Lung (tissue), 12 donors: ENCODE data around the gene MAML3. TPM values are rescaled to one million over a fixed set of nuclear protein-coding genes. Genes with fewer than 3 reads are reported as not detected.

Source experiments
- ATAC-seq: fragments of 200-7000 bp; cut with Tn5 transposase; one replicate; pipeline ENCODE4 v1.9.1; 2020; ENCODE audit warnings: moderate number of reproducible peaks; ENCODE audit not compliant: insufficient read depth, low FRiP score
- DNase-seq, 3 donors: peaks; one replicate each; pipeline ENCODE4 v3.0.0-alpha.2; 2013 to 2017
- H3K27ac ChIP-seq, 2 donors: one replicate each; pipeline ENCODE4 v1.5.1; 2013; ENCODE audit warnings: mild to moderate bottlenecking in 2 of 2, moderate library complexity in 2 of 2, control low read depth in 1 of 2, inconsistent platforms in 1 of 2, low read depth in 1 of 2, low read length in 1 of 2
- H3K27me3 ChIP-seq, 3 donors: one replicate each; pipeline ENCODE4 v1.5.1; 2013; ENCODE audit warnings: low read length in 2 of 3; ENCODE audit not compliant: control insufficient read depth in 3 of 3, insufficient read depth in 3 of 3
- H3K36me3 ChIP-seq, 4 donors: one replicate each; pipeline ENCODE4 v1.5.1; 2013; ENCODE audit warnings: low read length in 4 of 4, mild to moderate bottlenecking in 1 of 4, moderate library complexity in 1 of 4; ENCODE audit not compliant: control insufficient read depth in 4 of 4, insufficient read depth in 4 of 4
- H3K4me1 ChIP-seq, 5 donors: one replicate each; pipeline ENCODE4 v1.5.1; 2013; ENCODE audit warnings: low read length in 5 of 5, mild to moderate bottlenecking in 2 of 5, moderate library complexity in 1 of 5; ENCODE audit not compliant: control insufficient read depth in 5 of 5, insufficient read depth in 5 of 5
- H3K4me3 ChIP-seq: one replicate; pipeline ENCODE4 v1.5.1; 2013; ENCODE audit warnings: mild to moderate bottlenecking, control low read depth, moderate library complexity
- H3K9ac ChIP-seq, 2 donors: one replicate each; pipeline ENCODE4 v1.5.1; 2013; ENCODE audit warnings: low read length in 2 of 2, control low read depth in 1 of 2; ENCODE audit not compliant: insufficient read depth in 1 of 2
- H3K9me3 ChIP-seq, 4 donors: one replicate each; pipeline ENCODE4 v1.5.1; 2013; ENCODE audit warnings: low read length in 3 of 4, mild to moderate bottlenecking in 1 of 4, moderate library complexity in 1 of 4; ENCODE audit not compliant: control insufficient read depth in 4 of 4, insufficient read depth in 3 of 4
- CTCF ChIP-seq: IDR thresholded peaks from 2 replicates; pipeline ENCODE4 v1.5.1; 2012; ENCODE audit warnings: mild to moderate bottlenecking; ENCODE audit errors: control extremely low read depth, extremely low read depth
- WGBS, 2 donors: extraction: QIAGEN DNeasy Blood & Tissue Kit; methylation state at CpG; one replicate each; pipeline ENCODE4 v1.1.7; 2013; 5-methylcytosine and 5-hydroxymethylcytosine counted together
- polyA plus RNA-seq, 2 donors: library from polyadenylated mRNA; stranded (reverse); fragments of 200-250 nt; gene quantifications; one replicate each; pipeline ENCODE4 v1.2.1, GENCODE V29; 2013
- total RNA-seq, 2 donors: library from RNA; depleted of rRNA in 1 of 2; stranded (reverse); fragments of >200 nt in 1 of 2; gene quantifications; one replicate each; pipeline ENCODE4 v1.2.1, GENCODE V29; 2014 to 2021
- donor health status: control.
- donor health status: control.
- donor health status: Bipolar disorder and iron deficiency.
- donor health status: healthy.
- donor health status: DM: yes; HTN: yes; CAD: no.

MAML3 gene
- total and polyA plus RNA-seq, 4 donors: 3.0 to 16.4 (median 8.5) TPM

GRCh38 chr4:139807483-139807882 is 346.5 kb downstream of the MAML3 start:
- TF ChIP-seq CTCF: no peak
- 95 to 96% methylated on average over 4 of the region's 4 CpGs for WGBS, 2 donors
- DNase-seq (no peak), ATAC-seq (no peak)
- Histone ChIP-seq H3K9ac (no peak overlapping the region), H3K9me3 (peaks cover 0 to 4% (median 1%) of the 10 kb centered on the region in 4 donors), H3K4me1 (peaks cover 9 to 33% (median 17%) of the 10 kb centered on the region in 5 donors), H3K4me3 (no peak overlapping the region), H3K36me3 (no peaks in the 10 kb centered on the region), H3K27me3 (no peaks in the 10 kb centered on the region), H3K27ac (no peak overlapping the region)

GRCh38 chr4:139806929-139807328 is 347.1 kb downstream of the MAML3 start:
- Histone ChIP-seq H3K27me3 (no peaks in the 10 kb centered on the region), H3K36me3 (no peaks in the 10 kb centered on the region), H3K9me3 (peaks cover 0 to 4% (median 1%) of the 10 kb centered on the region in 4 donors), H3K4me1 (peaks cover 11 to 36% (median 15%) of the 10 kb centered on the region in 5 donors), H3K9ac (no peak overlapping the region), H3K4me3 (no peak overlapping the region), H3K27ac (no peak overlapping the region)
- no peak for DNase-seq
- no peak for TF ChIP-seq CTCF
- ATAC-seq: no peak
- 68 to 69% methylated on average over 4 of the region's 4 CpGs for WGBS, 2 donors

DNA sequence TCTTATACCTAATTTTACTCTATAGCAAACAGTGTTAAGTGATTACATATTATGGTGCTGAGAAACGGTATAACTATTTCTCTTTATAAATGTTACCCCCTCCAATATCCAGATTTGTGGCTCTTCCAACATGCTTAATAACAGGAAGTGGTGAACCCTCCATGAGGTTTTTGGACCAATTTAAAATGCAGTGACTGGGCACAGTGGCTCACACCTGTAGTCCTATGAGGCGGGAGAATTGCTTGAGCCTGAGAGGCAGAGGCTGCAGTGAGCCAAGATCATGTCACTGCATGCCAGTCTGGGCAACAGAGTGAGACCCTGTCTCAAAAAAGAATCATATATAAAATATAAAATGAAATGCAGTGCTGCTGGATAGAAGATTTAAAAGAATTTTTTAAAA is 351.1 kb downstream of the MAML3 start:
- DNase-seq (no peak), ATAC-seq (no peak)
- no peaks in the 10 kb centered on the region for H3K36me3 ChIP-seq
- no peak overlapping the region for H3K9ac ChIP-seq
- H3K27me3 ChIP-seq: no peaks in the 10 kb centered on the region
- H3K4me3 ChIP-seq: no peak overlapping the region
- WGBS, 2 donors: 61 to 67% methylated on average over 2 of the region's 2 CpGs
- no peak overlapping the region for H3K27ac ChIP-seq
- TF ChIP-seq CTCF: no peak
- H3K9me3 ChIP-seq: no peaks in the 10 kb centered on the region
- H3K4me1 ChIP-seq: peaks cover 0 to 45% (median 22%) of the 10 kb centered on the region in 5 donors

- no peak overlapping the region for H3K27ac ChIP-seq
- WGBS, 2 donors: 87 to 97% methylated on average over 1 of the region's 1 CpG
- H3K9ac ChIP-seq: no peak overlapping the region
- no peak overlapping the region for H3K4me3 ChIP-seq
- peaks cover 0 to 45% (median 22%) of the 10 kb centered on the region in 5 donors for H3K4me1 ChIP-seq
- ATAC-seq (no peak), DNase-seq (no peak)
- no peaks in the 10 kb centered on the region for H3K36me3 ChIP-seq
- H3K9me3 ChIP-seq: no peaks in the 10 kb centered on the region
- no peaks in the 10 kb centered on the region for H3K27me3 ChIP-seq
- no peak for TF ChIP-seq CTCF
These were observed 351.5 kb downstream of the MAML3 start for GRCh38 chr4:139802488-139802887.
